Measurements from ENCODE around the gene EYA4.
"Not testable (repeated sequence)": the region's sequence is repeated elsewhere in the genome, so short reads cannot be mapped to it uniquely, and the experiment has no call there.

EYA4 gene

GRCh38 chr6:133396984-133397348 is 155.8 kb downstream of the EYA4 start:
- Histone ChIP-seq H3K27ac (ENCODE audit: extremely low read depth, low read depth, low read length) (no peak overlapping the region), H3K9me3 (ENCODE audit: control insufficient read depth, insufficient read depth, low read depth, low read length) (no peaks in the 10 kb centered on the region), H3K36me3 (ENCODE audit: control insufficient read depth in 2 of 2, insufficient read depth in 1 of 2, low read length in 2 of 2) (no peaks in the 10 kb centered on the region), H3K4me3 (ENCODE audit: low read depth, low read length) (no peak overlapping the region), H3K4me1 (ENCODE audit: control insufficient read depth, insufficient read depth, low read length) (peaks cover 13% of the 10 kb centered on the region)
- ChIA-PET CTCF (interaction anchor here (0.7 kb wide), 1 partner anchor 29 kb away, joined by 4 read pairs; no protein-coding TSS in a partner anchor), POLR2A (no interaction called here)
- TF ChIP-seq ZNF701 (tag by site-specific recombination; IDR thresholded peaks at IDR 0.05), result no peak
- no peak for TF ChIP-seq ZNF184 (tag by site-specific recombination; IDR thresholded peaks at IDR 0.05)
- TF ChIP-seq ZNF416 (tag by site-specific recombination; IDR thresholded peaks at IDR 0.05), result no peak
- TF ChIP-seq ZNF48 (tag by site-specific recombination; IDR thresholded peaks at IDR 0.05), result no peak

- H3K4me1 ChIP-seq (ENCODE audit: control insufficient read depth, insufficient read depth, low read length); H3K9me3 ChIP-seq (ENCODE audit: control insufficient read depth, insufficient read depth, low read depth, low read length); POLR2A ChIA-PET; H3K36me3 ChIP-seq (ENCODE audit: control insufficient read depth in 2 of 2, insufficient read depth in 1 of 2, low read length in 2 of 2); H3K4me3 ChIP-seq (ENCODE audit: low read depth, low read length); H3K27ac ChIP-seq (ENCODE audit: extremely low read depth, low read depth, low read length): not testable (repeated sequence)
- peak; percentile 25; the same call in 1 of the 2 replicates for TF ChIP-seq EGR2 (tag by site-specific recombination; IDR thresholded peaks at IDR 0.05; ENCODE audit: low read depth)
- CTCF ChIA-PET, result interaction anchor here (0.7 kb wide), 2 partner anchors 28 to 993 kb away, joined by 4 read pairs; no protein-coding TSS in a partner anchor
Observed at GRCh38 chr6:133397601-133398000, 156.4 kb downstream of the EYA4 start.

GRCh38 chr6:133399426-133399825 is 158.3 kb downstream of the EYA4 start:
- CTCF ChIA-PET, result interaction anchor here (0.6 kb wide), 1 partner anchor 14 kb away, joined by 4 read pairs; no protein-coding TSS in a partner anchor
- no peak for TF ChIP-seq ZNF624 (tag by site-specific recombination; IDR thresholded peaks at IDR 0.05)
- TF ChIP-seq ZNF501 (tag by site-specific recombination; IDR thresholded peaks at IDR 0.05), result no peak

GRCh38 chr6:133404151-133404550 is 163.0 kb downstream of the EYA4 start:
- ChIA-PET POLR2A (no interaction called here), CTCF (no interaction called here)
- Histone ChIP-seq H3K9me3 (ENCODE audit: control insufficient read depth, insufficient read depth, low read depth, low read length) (no peaks in the 10 kb centered on the region), H3K4me3 (ENCODE audit: low read depth, low read length) (no peak overlapping the region), H3K36me3 (ENCODE audit: control insufficient read depth in 2 of 2, insufficient read depth in 1 of 2, low read length in 2 of 2) (no peaks in the 10 kb centered on the region), H3K4me1 (ENCODE audit: control insufficient read depth, insufficient read depth, low read length) (peaks cover 5% of the 10 kb centered on the region; the same call in 1 of the 2 replicates), H3K27ac (ENCODE audit: extremely low read depth, low read depth, low read length) (no peak overlapping the region)
- TF ChIP-seq KLF9 (tag by site-specific recombination; IDR thresholded peaks at IDR 0.05; ENCODE audit: low read depth) (no peak), SP7 (tag by site-specific recombination; IDR thresholded peaks at IDR 0.05) (no peak), ZNF843 (tag by site-specific recombination; IDR thresholded peaks at IDR 0.05) (no peak), ZSCAN4 (tag by site-specific recombination; IDR thresholded peaks at IDR 0.05) (no peak), PRDM2 (tag by site-specific recombination; IDR thresholded peaks at IDR 0.05; ENCODE audit: borderline replicate concordance) (no peak), ZSCAN23 (tag by site-specific recombination; IDR thresholded peaks at IDR 0.05) (no peak), PATZ1 (tag by site-specific recombination; IDR thresholded peaks at IDR 0.05) (no peak)

More at GRCh38 chr6:133399426-133399825, 158.3 kb downstream of the EYA4 start:
- POLR2A ChIA-PET, result no interaction called here
- Histone ChIP-seq H3K27ac (ENCODE audit: extremely low read depth, low read depth, low read length) (no peak overlapping the region), H3K4me3 (ENCODE audit: low read depth, low read length) (no peak overlapping the region), H3K4me1 (ENCODE audit: control insufficient read depth, insufficient read depth, low read length) (peaks cover 9% of the 10 kb centered on the region; the same call in 1 of the 2 replicates), H3K9me3 (ENCODE audit: control insufficient read depth, insufficient read depth, low read depth, low read length) (no peaks in the 10 kb centered on the region), H3K36me3 (ENCODE audit: control insufficient read depth in 2 of 2, insufficient read depth in 1 of 2, low read length in 2 of 2) (no peaks in the 10 kb centered on the region)
